Left lung (tissue), 10 donors: ENCODE data around the gene TTLL12. TPM values are rescaled to one million over a fixed set of nuclear protein-coding genes. Genes with fewer than 3 reads are reported as not detected.

ENCODE experiments used
- ATAC-seq: fragments of 200-7000 bp; cut with Tn5 transposase; one replicate; pipeline ENCODE4 v1.9.1; 2020; ENCODE audit warnings: moderate library complexity
- DNase-seq, 4 donors: peaks; one replicate each; pipeline ENCODE4 v3.0.0-alpha.2; 2013 to 2020
- H3K27ac ChIP-seq, 2 donors: fragments of 200-600 bp; sonication (generic) in 1 of 2; one replicate each; pipeline versions ENCODE4 v1.5.0 to v1.8.0; 2020 to 2021
- H3K27me3 ChIP-seq, 2 donors: fragments of 200-600 bp; sonication (generic) in 1 of 2; one replicate each; pipeline versions ENCODE4 v1.5.0 to v1.8.0; 2020 to 2021
- H3K36me3 ChIP-seq, 2 donors: fragments of 200-600 bp; sonication (generic) in 1 of 2; one replicate each; pipeline versions ENCODE4 v1.5.0 to v1.8.0; 2020 to 2021
- H3K4me1 ChIP-seq, 2 donors: fragments of 200-600 bp; one replicate each; pipeline ENCODE4 v1.8.0; 2021
- H3K4me3 ChIP-seq, 2 donors: fragments of 200-600 bp; sonication (generic) in 1 of 2; one replicate each; pipeline versions ENCODE4 v1.5.0 to v1.8.0; 2020 to 2021; ENCODE audit warnings: mild to moderate bottlenecking in 1 of 2
- H3K9me3 ChIP-seq, 2 donors: fragments of 200-600 bp; sonication (generic) in 1 of 2; one replicate each; pipeline versions ENCODE4 v1.5.0 to v1.8.0; 2020 to 2021
- intact Hi-C, 2 donors: fragments of 100-400 bp; cut with DNase I; formaldehyde crosslinking; loops; one replicate each; pipeline versions ENCODE4 v1.11.2 to v1.14.2; 2022
- polyA plus RNA-seq, 6 donors: library from polyadenylated mRNA; unstranded; fragments of 120-200 nt; gene quantifications; one replicate each; pipeline ENCODE4 v1.2.1, GENCODE V29; 2013; ENCODE audit not compliant: insufficient read length in 6 of 6
- total RNA-seq, 2 donors: library from RNA; stranded (reverse); fragmentation: NEBNext Ultra II Directional; extraction: Animal tissue kit (Norgen Biotek cat#: 25700); gene quantifications; one replicate each; pipeline ENCODE4 v1.2.1, GENCODE V29; 2021
- TF ChIP-seq, protein P1 (sequence below), 2 donors: fragments of 200-600 bp; sonication (generic) in 1 of 2; IDR thresholded peaks; one replicate each; pipeline versions ENCODE4 v1.5.0 to v1.8.0; 2021; ENCODE audit warnings: antibody characterized with exemption in 2 of 2
- donor health status: DM: no; HTN: yes; CAD: no.
- donor health status: DM: no; HTN: no; CAD: no.

Gene TTLL12
- total and polyA plus RNA-seq, 8 donors = 18.3 to 42.1 (median 22.0) TPM

DNA sequence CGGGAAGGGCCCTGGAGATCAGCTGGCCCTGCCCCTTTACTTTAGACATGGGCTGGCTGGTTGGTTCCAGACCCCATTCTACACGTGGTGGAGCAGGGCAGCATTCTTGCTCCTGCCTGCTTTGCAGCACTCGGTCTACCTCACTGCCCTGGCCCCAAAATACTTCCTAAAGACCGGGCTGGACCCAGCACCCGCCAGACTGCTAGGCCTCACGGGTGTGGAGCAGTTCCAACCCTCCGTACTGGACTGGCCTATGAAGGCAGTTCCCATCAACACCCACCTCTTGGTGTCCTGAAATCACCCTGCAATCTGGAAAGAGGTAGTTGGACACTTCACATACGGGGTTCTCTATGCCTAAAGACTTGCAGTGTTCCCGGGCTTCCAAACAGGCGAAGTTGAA lies 50.1 kb downstream of the TTLL12 start:
- Histone ChIP-seq H3K27ac (peak overlapping the region in 1 of 2 donors; percentile 57), H3K9me3 (no peaks in the 10 kb centered on the region), H3K27me3 (no peaks in the 10 kb centered on the region), H3K36me3 (peaks cover 0 to 83% of the 10 kb centered on the region in 2 donors), H3K4me3 (no peak overlapping the region), H3K4me1 (peaks cover 0 to 34% of the 10 kb centered on the region in 2 donors)
- DNase-seq (no peak), ATAC-seq (no peak)
- TF ChIP-seq, protein P1, sequence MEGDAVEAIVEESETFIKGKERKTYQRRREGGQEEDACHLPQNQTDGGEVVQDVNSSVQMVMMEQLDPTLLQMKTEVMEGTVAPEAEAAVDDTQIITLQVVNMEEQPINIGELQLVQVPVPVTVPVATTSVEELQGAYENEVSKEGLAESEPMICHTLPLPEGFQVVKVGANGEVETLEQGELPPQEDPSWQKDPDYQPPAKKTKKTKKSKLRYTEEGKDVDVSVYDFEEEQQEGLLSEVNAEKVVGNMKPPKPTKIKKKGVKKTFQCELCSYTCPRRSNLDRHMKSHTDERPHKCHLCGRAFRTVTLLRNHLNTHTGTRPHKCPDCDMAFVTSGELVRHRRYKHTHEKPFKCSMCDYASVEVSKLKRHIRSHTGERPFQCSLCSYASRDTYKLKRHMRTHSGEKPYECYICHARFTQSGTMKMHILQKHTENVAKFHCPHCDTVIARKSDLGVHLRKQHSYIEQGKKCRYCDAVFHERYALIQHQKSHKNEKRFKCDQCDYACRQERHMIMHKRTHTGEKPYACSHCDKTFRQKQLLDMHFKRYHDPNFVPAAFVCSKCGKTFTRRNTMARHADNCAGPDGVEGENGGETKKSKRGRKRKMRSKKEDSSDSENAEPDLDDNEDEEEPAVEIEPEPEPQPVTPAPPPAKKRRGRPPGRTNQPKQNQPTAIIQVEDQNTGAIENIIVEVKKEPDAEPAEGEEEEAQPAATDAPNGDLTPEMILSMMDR (IDR thresholded peaks at IDR 0.05) = no peak
- intact Hi-C loops = no loop called here

DNA sequence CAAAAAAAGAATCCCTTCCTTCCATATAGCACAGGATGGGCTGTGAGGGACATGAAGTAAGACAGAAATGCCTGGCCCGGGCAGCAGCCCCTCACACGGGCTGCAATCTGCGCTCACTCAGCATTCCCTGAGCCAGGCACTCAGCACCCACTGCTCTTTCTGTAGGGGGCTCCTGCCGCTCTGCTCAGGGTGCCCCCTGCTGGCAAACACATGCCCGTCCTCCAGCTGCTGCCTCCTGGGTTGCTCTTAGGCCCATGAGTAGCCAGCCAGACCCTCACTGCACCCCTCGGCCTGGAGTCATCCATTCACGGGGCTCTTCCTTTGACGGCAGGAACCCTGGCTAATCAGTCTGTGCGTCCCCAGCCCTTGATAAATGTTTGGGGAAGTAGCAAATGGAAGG lies 50.7 kb downstream of the TTLL12 start:
- Histone ChIP-seq H3K27me3 (no peaks in the 10 kb centered on the region), H3K4me3 (no peak overlapping the region), H3K9me3 (no peaks in the 10 kb centered on the region), H3K27ac (peak overlapping the region in 1 of 2 donors; percentile 57), H3K4me1 (peaks cover 0 to 29% of the 10 kb centered on the region in 2 donors), H3K36me3 (peaks cover 0 to 88% of the 10 kb centered on the region in 2 donors)
- peak in 1 of 4 donors; percentile 82 for DNase-seq
- TF ChIP-seq, protein P1 (IDR thresholded peaks at IDR 0.05) = peak; percentile 38 to 64
- intact Hi-C loops = no loop called here
- ATAC-seq = peak; percentile 61

DNA sequence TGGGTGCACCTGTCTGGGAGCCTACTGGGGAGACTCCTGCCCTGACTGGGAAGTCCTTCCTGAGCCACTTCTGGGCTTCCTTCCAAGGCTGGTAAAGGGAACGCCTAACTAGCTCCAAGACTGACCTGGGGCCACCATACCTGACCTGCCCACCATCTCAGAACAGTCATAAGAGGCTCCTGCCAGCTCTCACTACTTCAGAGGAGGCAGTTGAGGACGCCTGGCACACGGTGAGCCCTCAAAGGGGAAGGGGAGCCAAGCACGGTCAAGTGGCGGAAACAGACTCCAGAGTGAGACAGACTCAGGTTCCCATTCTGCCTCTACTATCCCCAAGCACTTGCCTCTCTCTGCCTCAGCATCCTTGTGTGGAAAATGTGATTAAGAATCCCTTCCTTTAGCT lies 51.4 kb downstream of the TTLL12 start:
- TF ChIP-seq, protein P1 (IDR thresholded peaks at IDR 0.05) = no peak
- Histone ChIP-seq H3K4me3 (no peak overlapping the region), H3K9me3 (no peaks in the 10 kb centered on the region), H3K27ac (no peak overlapping the region), H3K4me1 (peaks cover 0 to 22% of the 10 kb centered on the region in 2 donors), H3K36me3 (peaks cover 0 to 89% of the 10 kb centered on the region in 2 donors), H3K27me3 (no peaks in the 10 kb centered on the region)
- DNase-seq (no peak), ATAC-seq (peak; percentile 17)
- intact Hi-C loops = no loop called here

DNA sequence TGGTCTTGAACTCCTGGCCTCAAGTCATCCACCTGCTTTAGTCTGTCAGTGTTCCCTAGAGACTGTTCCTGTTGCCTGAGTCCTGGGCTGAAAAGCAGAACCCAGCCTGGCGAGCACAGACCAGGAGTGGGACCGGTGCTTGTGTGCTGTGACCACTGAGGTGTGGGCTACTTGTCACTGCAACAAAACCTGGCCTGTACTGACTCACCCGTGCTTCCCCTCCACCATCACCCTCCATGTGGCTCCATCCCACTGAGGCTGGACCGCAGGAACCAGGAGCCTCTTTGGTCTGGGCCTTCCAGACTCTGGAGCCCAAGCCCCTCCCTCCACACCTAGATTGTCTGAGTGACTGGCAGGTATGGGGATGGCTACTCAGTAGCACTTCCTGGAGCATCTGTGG lies 52.4 kb downstream of the TTLL12 start:
- Histone ChIP-seq H3K27ac (no peak overlapping the region), H3K4me1 (peaks cover 0 to 24% of the 10 kb centered on the region in 2 donors), H3K27me3 (no peaks in the 10 kb centered on the region), H3K9me3 (no peaks in the 10 kb centered on the region), H3K4me3 (no peak overlapping the region), H3K36me3 (peaks cover 0 to 79% of the 10 kb centered on the region in 2 donors)
- TF ChIP-seq, protein P1 (IDR thresholded peaks at IDR 0.05) = no peak
- ATAC-seq (no peak), DNase-seq (no peak)
- intact Hi-C loops = no loop called here

DNA sequence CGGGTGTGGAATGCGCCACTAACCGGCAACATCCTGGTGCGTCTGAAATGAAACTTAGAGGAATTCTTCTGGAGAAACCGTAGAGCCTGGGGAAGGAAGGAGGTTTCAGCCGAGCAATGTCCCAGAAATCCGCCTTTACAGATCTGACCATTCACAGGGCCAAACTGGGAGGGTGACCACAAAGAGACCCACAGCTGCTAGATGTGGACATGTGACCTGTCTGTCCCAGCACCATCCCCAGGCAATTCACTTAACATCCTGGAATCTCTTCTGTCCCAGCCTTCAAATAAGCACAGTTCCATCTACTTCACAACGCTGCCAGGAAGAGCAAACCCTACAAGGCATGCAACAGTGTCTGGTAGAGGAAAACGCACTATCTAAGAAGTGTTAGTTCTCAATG lies 53.5 kb downstream of the TTLL12 start:
- Histone ChIP-seq H3K27me3 (no peaks in the 10 kb centered on the region), H3K9me3 (no peaks in the 10 kb centered on the region), H3K4me1 (peaks cover 0 to 35% of the 10 kb centered on the region in 2 donors), H3K36me3 (peaks cover 0 to 70% of the 10 kb centered on the region in 2 donors), H3K4me3 (no peak overlapping the region), H3K27ac (no peak overlapping the region)
- intact Hi-C loops = no loop called here
- no peak for ATAC-seq
- no peak for DNase-seq
- TF ChIP-seq, protein P1 (IDR thresholded peaks at IDR 0.05) = no peak
